ENCODE results near the gene NELFCD. TPM values are rescaled to one million over a fixed set of nuclear protein-coding genes. Genes with fewer than 3 reads are reported as not detected.
"Not testable (repeated sequence)": the region's sequence is repeated elsewhere in the genome, so short reads cannot be mapped to it uniquely, and the experiment has no call there.

The NELFCD gene
- total RNA-seq, 1 experiment from 2014 or later: 174 TPM

GRCh38 chr20:58944610-58945009 is 36.4 kb upstream of the NELFCD start:
- TF ChIP-seq EZH2 (IDR thresholded peaks at IDR 0.05; ENCODE audit: borderline replicate concordance, low read depth, low read length, poor library complexity, severe bottlenecking): no peak
- TF ChIP-seq, protein P1, sequence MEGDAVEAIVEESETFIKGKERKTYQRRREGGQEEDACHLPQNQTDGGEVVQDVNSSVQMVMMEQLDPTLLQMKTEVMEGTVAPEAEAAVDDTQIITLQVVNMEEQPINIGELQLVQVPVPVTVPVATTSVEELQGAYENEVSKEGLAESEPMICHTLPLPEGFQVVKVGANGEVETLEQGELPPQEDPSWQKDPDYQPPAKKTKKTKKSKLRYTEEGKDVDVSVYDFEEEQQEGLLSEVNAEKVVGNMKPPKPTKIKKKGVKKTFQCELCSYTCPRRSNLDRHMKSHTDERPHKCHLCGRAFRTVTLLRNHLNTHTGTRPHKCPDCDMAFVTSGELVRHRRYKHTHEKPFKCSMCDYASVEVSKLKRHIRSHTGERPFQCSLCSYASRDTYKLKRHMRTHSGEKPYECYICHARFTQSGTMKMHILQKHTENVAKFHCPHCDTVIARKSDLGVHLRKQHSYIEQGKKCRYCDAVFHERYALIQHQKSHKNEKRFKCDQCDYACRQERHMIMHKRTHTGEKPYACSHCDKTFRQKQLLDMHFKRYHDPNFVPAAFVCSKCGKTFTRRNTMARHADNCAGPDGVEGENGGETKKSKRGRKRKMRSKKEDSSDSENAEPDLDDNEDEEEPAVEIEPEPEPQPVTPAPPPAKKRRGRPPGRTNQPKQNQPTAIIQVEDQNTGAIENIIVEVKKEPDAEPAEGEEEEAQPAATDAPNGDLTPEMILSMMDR (conservative IDR thresholded peaks at IDR 0.05; ENCODE audit: low read depth, low read length): no peak
- no peak overlapping the region for H3K27ac ChIP-seq (ENCODE audit: low read depth, low read length, poor library complexity, severe bottlenecking)
- ChIA-PET POLR2A (ENCODE audit: low non-redundant PET) (no interaction called here), CTCF (no interaction called here)
- H3K4me1 ChIP-seq (ENCODE audit: insufficient read depth, low read length, poor library complexity, severe bottlenecking): no peaks in the 10 kb centered on the region
- no peak for DNase-seq (ENCODE audit: low spot score)
- H3K9me3 ChIP-seq (ENCODE audit: low read depth, low read length, poor library complexity, severe bottlenecking): no peaks in the 10 kb centered on the region
- no TSS peak for BruUV-seq (replicated peaks)
- H3K4me3 ChIP-seq (ENCODE audit: low read depth, low read length, poor library complexity, severe bottlenecking): no peak overlapping the region
- intact Hi-C loops (cut with micrococcal nuclease; ENCODE audit: unreplicated experiment): no loop called here
- no peaks in the 10 kb centered on the region for H3K36me3 ChIP-seq (ENCODE audit: insufficient read depth, low read length, poor library complexity, severe bottlenecking)
- peaks cover 21% of the 10 kb centered on the region for H3K27me3 ChIP-seq (replicated peaks; ENCODE audit: insufficient read depth, low read depth, low read length, poor library complexity)

GRCh38 chr20:58945965-58946631 is 35.0 kb upstream of the NELFCD start:
- Histone ChIP-seq H3K27ac (ENCODE audit: low read depth, low read length, poor library complexity, severe bottlenecking) (no peak overlapping the region), H3K27me3 (replicated peaks; ENCODE audit: insufficient read depth, low read depth, low read length, poor library complexity) (peaks cover 17% of the 10 kb centered on the region), H3K9me3 (ENCODE audit: low read depth, low read length, poor library complexity, severe bottlenecking) (no peaks in the 10 kb centered on the region), H3K4me1 (ENCODE audit: insufficient read depth, low read length, poor library complexity, severe bottlenecking) (no peaks in the 10 kb centered on the region), H3K4me3 (ENCODE audit: low read depth, low read length, poor library complexity, severe bottlenecking) (no peak overlapping the region), H3K36me3 (ENCODE audit: insufficient read depth, low read length, poor library complexity, severe bottlenecking) (no peaks in the 10 kb centered on the region)
- POLR2A ChIA-PET (ENCODE audit: low non-redundant PET): no interaction called here
- no peak for TF ChIP-seq EZH2 (IDR thresholded peaks at IDR 0.05; ENCODE audit: borderline replicate concordance, low read depth, low read length, poor library complexity, severe bottlenecking)
- TF ChIP-seq, protein P1 (conservative IDR thresholded peaks at IDR 0.05; ENCODE audit: low read depth, low read length): no peak
- BruUV-seq (replicated peaks): no TSS peak
- intact Hi-C loops (cut with micrococcal nuclease; ENCODE audit: unreplicated experiment): no loop called here
- no peak for DNase-seq (ENCODE audit: low spot score)
- CTCF ChIA-PET: no interaction called here

DNA sequence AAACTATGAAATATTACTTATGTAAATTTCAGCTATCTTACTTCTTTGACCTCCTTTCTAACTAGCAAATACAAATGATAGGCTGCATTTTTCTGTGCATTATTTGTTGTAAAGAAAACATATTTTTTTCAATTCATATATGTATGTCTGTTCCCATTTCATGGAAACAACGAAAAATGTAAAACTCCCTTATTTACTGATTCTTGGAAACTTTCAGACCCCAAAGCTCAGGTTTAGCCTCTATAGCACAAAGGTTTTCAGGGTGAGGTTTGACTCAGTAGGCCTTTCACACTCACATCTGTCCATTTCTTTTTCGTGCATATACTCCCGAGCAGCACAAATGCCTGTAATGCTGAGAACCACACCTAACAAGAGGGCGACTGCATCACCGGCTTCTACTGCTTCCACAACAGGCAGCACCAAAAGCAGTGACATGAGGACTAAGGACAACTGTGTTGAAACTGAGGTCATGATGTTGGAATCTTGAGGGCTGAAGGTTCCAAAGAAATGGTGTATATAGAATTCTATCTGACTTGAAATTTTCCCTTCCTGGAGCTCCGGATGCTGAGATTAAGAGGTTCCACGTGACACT is 33.2 kb upstream of the NELFCD start:
- H3K27ac ChIP-seq (ENCODE audit: low read depth, low read length, poor library complexity, severe bottlenecking); H3K4me1 ChIP-seq (ENCODE audit: insufficient read depth, low read length, poor library complexity, severe bottlenecking); POLR2A ChIA-PET (ENCODE audit: low non-redundant PET); DNase-seq (ENCODE audit: low spot score); CTCF ChIA-PET; BruUV-seq (replicated peaks); H3K27me3 ChIP-seq (replicated peaks; ENCODE audit: insufficient read depth, low read depth, low read length, poor library complexity); intact Hi-C loops (cut with micrococcal nuclease; ENCODE audit: unreplicated experiment); H3K4me3 ChIP-seq (ENCODE audit: low read depth, low read length, poor library complexity, severe bottlenecking); H3K36me3 ChIP-seq (ENCODE audit: insufficient read depth, low read length, poor library complexity, severe bottlenecking); H3K9me3 ChIP-seq (ENCODE audit: low read depth, low read length, poor library complexity, severe bottlenecking): not testable (repeated sequence)

GRCh38 chr20:58950603-58951002 is 30.5 kb upstream of the NELFCD start:
- Histone ChIP-seq H3K9me3 (ENCODE audit: low read depth, low read length, poor library complexity, severe bottlenecking) (no peaks in the 10 kb centered on the region), H3K4me1 (ENCODE audit: insufficient read depth, low read length, poor library complexity, severe bottlenecking) (no peaks in the 10 kb centered on the region), H3K27me3 (replicated peaks; ENCODE audit: insufficient read depth, low read depth, low read length, poor library complexity) (peaks cover 2% of the 10 kb centered on the region), H3K27ac (ENCODE audit: low read depth, low read length, poor library complexity, severe bottlenecking) (no peak overlapping the region), H3K4me3 (ENCODE audit: low read depth, low read length, poor library complexity, severe bottlenecking) (no peak overlapping the region), H3K36me3 (ENCODE audit: insufficient read depth, low read length, poor library complexity, severe bottlenecking) (no peaks in the 10 kb centered on the region)
- TF ChIP-seq, protein P1 (conservative IDR thresholded peaks at IDR 0.05; ENCODE audit: low read depth, low read length): no peak; the same call in 1 of the 2 replicates
- TF ChIP-seq EZH2 (IDR thresholded peaks at IDR 0.05; ENCODE audit: borderline replicate concordance, low read depth, low read length, poor library complexity, severe bottlenecking): no peak
- intact Hi-C loops (cut with micrococcal nuclease; ENCODE audit: unreplicated experiment): no loop called here
- ChIA-PET CTCF (no interaction called here), POLR2A (ENCODE audit: low non-redundant PET) (no interaction called here)
- no TSS peak for BruUV-seq (replicated peaks)
- no peak for DNase-seq (ENCODE audit: low spot score)
